Epidermal melanocyte (primary cell): Measurements from ENCODE around the gene CCDC179.

ENCODE experiments used
- DNase-seq: peaks from one replicate; pipeline ENCODE4 v3.0.0; 2011; ENCODE audit warnings: low spot score; ENCODE audit not compliant: insufficient read length

The CCDC179 gene

GRCh38 chr11:22808571-22809197, 51.6 kb downstream of the CCDC179 start:
- no peak for DNase-seq

- DNase-seq: no peak
Measured at GRCh38 chr11:22807855-22808570, 52.3 kb downstream of the CCDC179 start.

GRCh38 chr11:22807391-22807790, 52.9 kb downstream of the CCDC179 start:
- no peak for DNase-seq

- DNase-seq: no peak
Measured at GRCh38 chr11:22802861-22803260, 57.4 kb downstream of the CCDC179 start.

GRCh38 chr11:22800482-22800881, 59.8 kb downstream of the CCDC179 start:
- no peak for DNase-seq

GRCh38 chr11:22798901-22799300, 61.4 kb downstream of the CCDC179 start:
- no peak for DNase-seq

GRCh38 chr11:22797047-22797446, 63.2 kb downstream of the CCDC179 start:
- no peak for DNase-seq
